Measurements from ENCODE around the gene MTMR6.
A peak's percentile ranks its signal among the peaks of the same experiment; 100 is the strongest.

MTMR6 gene

GRCh38 chr13:25286969-25287961 is at the start of gene MTMR6:
Gene MTMR6 (minus strand): TSS chr13:25287488. CDS start chr13:25287247, 241 bp downstream.
- peak; percentile 91 for DNase-seq (ENCODE audit: low spot score)

DNA sequence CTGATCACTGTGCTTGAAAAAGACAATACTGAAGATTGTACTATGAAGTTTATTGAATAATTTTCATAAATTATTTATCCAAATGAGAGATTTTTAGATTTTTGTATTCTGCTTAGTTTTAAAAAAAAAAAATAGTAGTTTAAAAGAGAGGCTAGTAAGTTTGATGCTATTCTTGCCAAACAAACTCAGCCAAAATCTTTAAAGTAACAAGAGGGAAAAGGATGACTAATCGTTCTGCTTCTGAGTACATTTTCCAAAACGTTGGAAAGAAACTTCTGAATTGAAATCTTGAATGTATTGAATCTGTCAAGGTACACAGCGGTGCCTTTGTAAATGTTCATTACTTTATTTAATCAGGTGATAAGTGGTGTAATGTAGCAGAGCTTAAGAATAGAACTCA is 48.6 kb upstream of the MTMR6 start:
- DNase-seq (ENCODE audit: low spot score): no peak

- DNase-seq (ENCODE audit: low spot score): peak; percentile 45
Measured at GRCh38 chr13:25330541-25330940, 43.3 kb upstream of the MTMR6 start.

DNA sequence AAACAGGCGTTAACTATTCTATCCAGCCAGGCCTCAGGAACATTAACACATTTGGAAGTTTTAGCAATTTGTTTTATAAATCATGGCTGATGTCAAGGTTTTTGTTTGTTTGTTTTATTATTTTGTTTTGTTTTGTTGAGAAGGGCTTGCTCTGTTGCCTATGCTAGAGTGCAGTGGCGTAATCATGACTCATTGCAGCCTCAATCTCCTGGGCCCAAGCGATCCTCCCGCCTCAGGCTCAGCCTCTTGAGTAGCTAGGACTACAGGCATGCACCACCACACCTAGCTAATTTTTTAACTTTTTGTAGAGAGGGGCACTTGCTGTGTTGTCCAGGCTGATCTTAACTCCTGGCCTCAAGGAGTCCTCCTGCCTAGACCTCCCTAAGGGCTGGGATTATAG is 42.4 kb upstream of the MTMR6 start:
- DNase-seq (ENCODE audit: low spot score): peak; percentile 34

DNA sequence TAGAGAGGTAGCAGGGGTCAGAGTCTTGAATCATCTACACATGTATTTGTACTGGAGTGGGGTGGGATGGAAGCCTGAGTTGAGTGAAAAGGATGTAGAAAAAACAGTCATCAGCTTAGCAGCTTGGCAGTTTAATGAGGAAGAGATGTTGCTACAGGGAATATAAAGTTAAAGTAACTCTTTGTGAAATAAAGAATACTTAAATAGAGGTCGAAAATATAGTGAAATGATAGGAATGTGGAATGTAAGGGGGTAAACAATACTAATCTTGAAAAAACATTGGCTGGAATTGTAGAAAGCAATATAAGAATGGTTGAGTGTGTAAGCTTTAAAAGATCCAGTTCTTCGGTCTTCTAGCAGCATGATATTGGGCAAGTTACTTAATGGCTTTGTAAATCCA is 36.8 kb upstream of the MTMR6 start:
- no peak for DNase-seq (ENCODE audit: low spot score)

GRCh38 chr13:25319771-25320170 is 32.5 kb upstream of the MTMR6 start:
- DNase-seq (ENCODE audit: low spot score): no peak

GRCh38 chr13:25318946-25319345 is 31.7 kb upstream of the MTMR6 start:
- DNase-seq (ENCODE audit: low spot score): peak; percentile 32

DNA sequence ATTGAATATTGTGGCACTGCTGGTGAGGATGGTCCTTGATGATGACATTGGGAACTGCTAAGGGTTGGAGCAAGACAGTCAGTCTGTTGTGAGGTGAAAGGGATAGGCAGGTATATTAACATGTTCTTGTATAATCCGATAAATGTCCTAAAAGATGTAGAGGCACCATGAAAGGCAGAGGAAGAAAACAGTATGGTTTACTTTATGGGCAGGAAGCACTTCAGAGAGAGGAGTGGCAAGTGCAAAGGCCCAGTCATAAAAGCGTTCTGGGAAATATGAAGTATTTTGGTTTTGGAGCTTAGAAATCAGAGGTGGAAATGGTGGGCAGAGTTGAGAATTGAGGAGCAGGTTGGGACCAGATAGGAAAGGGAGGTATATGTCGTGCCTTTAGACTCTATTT is 23.6 kb upstream of the MTMR6 start:
- DNase-seq (ENCODE audit: low spot score): no peak

DNA sequence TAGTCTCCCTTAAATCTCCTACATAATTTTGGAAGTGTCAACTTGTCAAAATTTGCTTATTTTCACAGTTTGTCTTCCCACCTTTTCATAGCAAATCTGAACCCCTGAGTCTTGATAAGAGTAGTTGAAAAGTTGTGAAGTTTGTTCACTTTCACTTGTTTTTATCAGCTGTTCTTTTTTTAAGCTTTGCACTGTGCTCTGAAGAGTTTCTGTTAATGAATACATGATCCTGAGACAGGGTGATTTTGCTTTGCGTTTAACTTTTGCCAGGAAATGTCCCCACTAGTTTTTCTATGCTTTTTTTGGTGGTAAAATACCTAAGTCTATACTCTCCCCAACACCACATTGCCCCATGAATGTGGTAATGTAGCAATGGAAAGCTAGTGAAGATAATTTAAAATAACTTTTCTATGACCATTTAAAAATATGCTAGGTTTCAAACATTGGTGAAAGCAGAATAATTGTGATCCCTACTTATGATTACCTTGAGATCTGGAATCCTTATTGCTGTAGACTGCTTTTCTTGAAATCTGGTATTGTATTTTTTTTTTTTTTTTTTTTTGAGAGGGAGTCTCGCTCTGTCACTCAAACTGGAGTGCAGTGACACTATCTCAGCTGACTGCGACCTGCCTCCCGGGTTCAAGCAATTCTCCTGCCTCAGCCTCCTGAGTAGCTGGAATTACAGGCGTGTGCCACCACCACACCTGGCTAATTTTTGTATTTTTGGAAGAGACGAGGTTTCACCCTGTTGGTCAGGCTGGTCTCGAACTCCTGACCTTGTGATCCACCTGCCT is 19.6 kb upstream of the MTMR6 start:
- DNase-seq (ENCODE audit: low spot score): peak; percentile 9

DNA sequence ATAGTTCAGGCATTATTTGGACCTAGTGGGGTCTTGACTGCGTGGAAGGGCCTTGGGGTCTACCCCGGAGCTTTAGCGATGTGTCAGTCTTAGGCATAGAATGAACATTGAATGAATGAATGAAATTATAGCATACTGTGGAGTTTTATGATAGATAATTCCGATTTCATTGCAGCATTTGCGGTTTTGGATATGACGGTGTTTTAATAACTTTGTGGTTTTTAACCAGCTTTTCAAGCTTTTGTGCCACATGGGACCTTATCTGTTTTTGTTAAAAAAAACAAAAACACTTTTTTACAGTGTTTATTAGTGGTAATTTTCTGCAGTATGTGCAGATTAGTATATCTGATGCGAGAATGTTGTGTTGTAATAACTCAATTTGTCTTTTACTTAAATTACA is 14.8 kb upstream of the MTMR6 start:
- no peak for DNase-seq (ENCODE audit: low spot score)

- peak; percentile 96 for DNase-seq (ENCODE audit: low spot score)
Measured at GRCh38 chr13:25301347-25302113, 14.2 kb upstream of the MTMR6 start, which contains the start of gene NUP58. Gene NUP58 (plus strand): TSS chr13:25301625. CDS start chr13:25301774, 149 bp downstream.

GRCh38 chr13:25300861-25301346 is 13.6 kb upstream of the MTMR6 start:
- no peak for DNase-seq (ENCODE audit: low spot score)

- DNase-seq (ENCODE audit: low spot score): no peak
Measured at GRCh38 chr13:25295701-25296100, 8.4 kb upstream of the MTMR6 start.

GRCh38 chr13:25295228-25295627 is 7.9 kb upstream of the MTMR6 start:
- peak; percentile 11 for DNase-seq (ENCODE audit: low spot score)

DNA sequence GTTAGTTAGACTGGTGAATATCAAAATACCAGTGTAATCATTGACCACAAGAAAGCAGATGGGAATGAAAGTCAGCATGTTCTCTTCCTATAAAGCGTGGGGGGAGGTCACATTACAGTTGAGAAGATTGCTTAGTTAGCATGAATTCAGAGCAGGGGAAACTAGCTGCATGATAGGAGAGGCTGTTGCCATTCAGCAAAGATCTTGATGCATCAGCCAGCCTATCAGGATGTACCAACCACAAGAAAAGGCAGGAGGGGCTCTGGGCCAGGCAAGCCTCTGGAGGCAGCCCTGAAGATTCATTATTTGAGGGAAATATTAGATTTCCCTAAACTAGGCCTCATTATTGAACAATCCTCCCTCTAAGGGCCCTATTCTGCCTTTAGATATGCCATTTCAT is 5.0 kb upstream of the MTMR6 start:
- DNase-seq (ENCODE audit: low spot score): peak; percentile 52

GRCh38 chr13:25291691-25292090 is 4.4 kb upstream of the MTMR6 start:
- no peak for DNase-seq (ENCODE audit: low spot score)

DNA sequence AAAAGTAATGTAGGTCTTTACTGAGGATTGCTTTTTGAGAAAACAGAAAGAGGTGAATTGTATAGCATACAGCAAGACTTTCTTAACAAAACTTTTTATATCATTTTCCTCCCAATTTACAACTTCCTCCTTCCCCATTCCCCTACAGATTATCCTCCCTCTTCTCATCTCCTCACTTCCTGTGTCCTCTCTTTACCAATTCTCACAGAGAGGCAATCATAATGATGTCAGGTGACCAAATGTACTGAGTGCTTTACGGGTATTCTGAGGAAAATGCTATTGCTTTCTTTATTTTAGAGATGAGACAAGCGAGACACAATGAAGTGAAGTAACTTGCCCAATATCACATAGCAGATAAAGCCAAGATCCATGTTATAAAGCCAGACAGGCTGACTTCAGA is 1.7 kb upstream of the MTMR6 start:
- DNase-seq (ENCODE audit: low spot score): no peak

DNA sequence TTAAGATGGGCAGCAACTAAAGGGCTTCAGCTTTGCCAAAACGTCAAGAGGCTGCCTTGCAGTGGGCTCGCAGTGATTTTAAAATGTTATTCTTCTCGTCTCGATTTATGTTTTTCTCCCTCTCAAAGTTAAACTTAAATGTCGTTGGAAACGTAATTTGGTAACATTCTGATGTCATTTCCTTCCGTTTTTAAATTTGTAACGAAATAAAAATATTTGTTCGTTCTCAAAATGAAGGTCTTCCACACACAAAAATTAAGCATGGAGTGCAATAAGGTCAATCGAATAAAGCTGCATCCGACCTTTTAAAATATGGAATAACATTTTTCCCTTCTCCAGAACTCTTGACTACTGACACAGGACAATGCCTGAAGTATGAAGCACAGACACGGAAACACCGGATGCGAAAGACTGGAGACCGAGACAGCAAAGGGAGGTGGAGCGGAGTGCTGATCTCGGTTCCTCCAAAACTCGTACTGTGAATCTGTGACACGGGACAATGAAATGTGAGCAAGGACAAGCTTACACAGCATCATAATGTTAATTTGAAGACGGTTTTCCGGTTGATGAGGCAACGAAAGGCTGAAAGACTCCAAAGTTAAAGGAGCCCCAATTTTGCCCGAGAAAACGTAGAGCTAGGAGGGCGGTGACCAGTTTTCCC is 850 bp downstream of the MTMR6 start:
- DNase-seq (ENCODE audit: low spot score): peak; percentile 67

DNA sequence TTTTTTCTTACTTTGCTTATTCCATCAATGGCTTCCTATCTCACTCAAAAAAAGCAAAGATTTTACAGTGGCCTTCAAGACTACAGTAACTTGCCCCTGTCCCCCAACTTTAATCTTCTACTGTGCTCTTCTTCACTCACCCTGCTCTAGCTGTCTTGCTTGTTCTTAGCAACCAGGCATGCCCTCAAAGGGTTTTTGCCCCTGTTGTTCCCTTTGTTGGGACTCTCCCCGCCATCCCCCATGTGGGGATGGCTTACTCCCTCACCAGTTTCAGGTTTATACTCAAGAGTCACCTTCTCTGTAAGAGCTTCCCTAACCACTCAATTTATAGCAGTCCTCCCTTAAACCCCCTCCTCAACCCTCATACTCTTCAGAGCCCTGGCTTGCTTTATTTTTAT is 5.4 kb downstream of the MTMR6 start:
- DNase-seq (ENCODE audit: low spot score): no peak

- DNase-seq (ENCODE audit: low spot score): no peak
Measured at GRCh38 chr13:25281193-25281934, 5.9 kb downstream of the MTMR6 start.

DNA sequence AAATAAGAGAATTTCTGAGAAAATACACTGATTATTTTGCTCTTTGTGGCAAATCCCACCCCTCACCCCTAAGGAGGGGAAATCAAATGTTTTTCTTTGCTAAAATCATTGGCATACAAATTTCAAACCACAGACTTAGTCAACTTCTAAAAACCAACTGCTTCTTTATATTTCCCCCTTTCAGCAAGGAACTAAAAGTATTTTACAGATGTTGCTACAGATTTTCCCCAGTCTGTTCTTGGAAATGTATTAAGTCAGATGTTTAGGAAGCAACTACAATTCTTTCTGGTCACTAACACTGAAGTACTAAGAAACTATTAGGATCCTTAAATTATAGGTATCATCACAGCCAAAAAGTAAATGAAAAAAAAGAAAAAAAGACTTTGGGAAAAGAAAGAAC is 6.9 kb downstream of the MTMR6 start:
- DNase-seq (ENCODE audit: low spot score): no peak
